Mucosa of descending colon (tissue), 3 donors: Measurements from ENCODE around the gene TMCC2. TPM values are rescaled to one million over a fixed set of nuclear protein-coding genes. Genes with fewer than 3 reads are reported as not detected.

Experiments
- ATAC-seq: fragments of 200-7000 bp; cut with Tn5 transposase; one replicate; pipeline ENCODE4 v1.9.1; 2020; ENCODE audit warnings: mild to moderate bottlenecking, moderate library complexity
- DNase-seq, 3 donors: peaks; one replicate each; pipeline ENCODE4 v3.0.0-alpha.2; 2020
- H3K36me3 ChIP-seq: fragments of 200-600 bp; one replicate; pipeline ENCODE4 v1.8.0; 2021; ENCODE audit warnings: low read depth, mild to moderate bottlenecking
- H3K4me1 ChIP-seq: fragments of 200-600 bp; one replicate; pipeline ENCODE4 v1.8.0; 2021; ENCODE audit warnings: low read depth, mild to moderate bottlenecking
- H3K4me3 ChIP-seq: fragments of 200-600 bp; one replicate; pipeline ENCODE4 v1.8.0; 2021; ENCODE audit warnings: mild to moderate bottlenecking
- H3K9me3 ChIP-seq: fragments of 200-600 bp; one replicate; pipeline ENCODE4 v1.8.0; 2021; ENCODE audit warnings: mild to moderate bottlenecking
- intact Hi-C, 2 donors: fragments of 100-400 bp; cut with DNase I in 1 of 2; cut with micrococcal nuclease in 1 of 2; formaldehyde crosslinking; loops; one replicate each; pipeline versions ENCODE4 v1.11.0 to v1.11.1; 2022; cut with DNase I, micrococcal nuclease
- total RNA-seq, 3 donors: library from RNA; stranded (reverse); fragmentation: NEBNext Ultra II Directional in 2 of 3; extraction: Animal tissue kit (Norgen Biotek cat#: 25700) in 2 of 3; gene quantifications; one replicate each; pipeline versions ENCODE4 v1.2.1 to v1.2.4, GENCODE V29; 2021 to 2023
- TF ChIP-seq, protein P1 (sequence below): fragments of 200-600 bp; IDR thresholded peaks from one replicate; pipeline ENCODE4 v1.8.0; 2022; ENCODE audit warnings: antibody characterized with exemption, mild to moderate bottlenecking
- donor health status: DM: no; HTN: no; CAD: no; lungs with moderate emphysema.
- donor health status: DM: no; HTN: no; CAD: no.
- donor health status: DM: no; HTN: yes; CAD: no.

TMCC2 gene
- total RNA-seq, 3 donors from 2014 or later, result 0.27 to 5.1 (median 0.29) TPM

DNA sequence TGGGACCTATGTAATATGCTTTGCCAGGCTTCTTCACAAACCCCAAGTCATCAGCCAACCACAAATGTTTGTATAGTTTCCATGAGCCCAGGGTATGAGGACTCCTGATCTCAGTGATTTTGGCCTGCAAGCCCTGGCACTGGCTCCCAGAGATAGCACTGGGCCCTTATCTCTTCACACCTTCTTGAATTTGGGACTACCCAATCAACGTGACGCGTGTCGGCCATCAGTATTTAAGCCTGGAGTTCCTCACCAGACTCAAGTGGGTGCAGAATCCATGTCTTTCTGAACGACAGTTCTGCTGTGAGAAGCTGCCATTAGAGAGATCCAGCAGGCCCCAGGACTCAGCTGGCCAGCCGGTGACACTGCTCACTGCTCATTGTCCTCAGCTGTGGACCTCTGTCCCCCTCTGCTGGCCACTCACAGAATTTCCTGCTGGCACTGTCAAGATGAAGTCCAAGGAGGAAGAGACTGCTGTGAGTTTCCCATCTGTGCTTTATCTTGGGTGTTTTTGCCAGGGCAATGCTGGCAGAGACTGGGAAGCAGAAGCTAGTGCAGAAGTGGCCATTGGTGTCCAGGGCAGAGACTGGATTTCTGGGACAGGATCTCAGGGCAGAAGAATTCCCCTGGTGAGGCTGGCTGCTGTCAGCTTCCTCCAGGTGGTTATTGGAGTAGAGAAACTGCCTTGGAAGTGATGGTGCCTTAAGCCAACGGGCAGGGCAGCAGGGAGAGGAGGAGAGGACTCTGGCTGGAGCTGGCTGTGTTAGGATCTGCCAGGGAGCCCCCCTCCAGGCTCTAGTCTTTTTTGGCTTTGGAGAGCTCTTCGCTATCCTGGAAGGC, 28.4 kb downstream of the TMCC2 start:
- intact Hi-C loops, result loop anchor here in 1 of 2 donors (10.0 kb wide), 2 partner anchors 111 to 281 kb away; no protein-coding TSS in a partner anchor
- no peaks in the 10 kb centered on the region for H3K9me3 ChIP-seq
- DNase-seq (peak; percentile 85 to 95 (median 94)), ATAC-seq (peak; percentile 97)
- H3K36me3 ChIP-seq, result no peaks in the 10 kb centered on the region
- TF ChIP-seq, protein P1, sequence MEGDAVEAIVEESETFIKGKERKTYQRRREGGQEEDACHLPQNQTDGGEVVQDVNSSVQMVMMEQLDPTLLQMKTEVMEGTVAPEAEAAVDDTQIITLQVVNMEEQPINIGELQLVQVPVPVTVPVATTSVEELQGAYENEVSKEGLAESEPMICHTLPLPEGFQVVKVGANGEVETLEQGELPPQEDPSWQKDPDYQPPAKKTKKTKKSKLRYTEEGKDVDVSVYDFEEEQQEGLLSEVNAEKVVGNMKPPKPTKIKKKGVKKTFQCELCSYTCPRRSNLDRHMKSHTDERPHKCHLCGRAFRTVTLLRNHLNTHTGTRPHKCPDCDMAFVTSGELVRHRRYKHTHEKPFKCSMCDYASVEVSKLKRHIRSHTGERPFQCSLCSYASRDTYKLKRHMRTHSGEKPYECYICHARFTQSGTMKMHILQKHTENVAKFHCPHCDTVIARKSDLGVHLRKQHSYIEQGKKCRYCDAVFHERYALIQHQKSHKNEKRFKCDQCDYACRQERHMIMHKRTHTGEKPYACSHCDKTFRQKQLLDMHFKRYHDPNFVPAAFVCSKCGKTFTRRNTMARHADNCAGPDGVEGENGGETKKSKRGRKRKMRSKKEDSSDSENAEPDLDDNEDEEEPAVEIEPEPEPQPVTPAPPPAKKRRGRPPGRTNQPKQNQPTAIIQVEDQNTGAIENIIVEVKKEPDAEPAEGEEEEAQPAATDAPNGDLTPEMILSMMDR, result peak; percentile 86
- H3K4me3 ChIP-seq, result no peak overlapping the region
- H3K4me1 ChIP-seq, result no peaks in the 10 kb centered on the region

DNA sequence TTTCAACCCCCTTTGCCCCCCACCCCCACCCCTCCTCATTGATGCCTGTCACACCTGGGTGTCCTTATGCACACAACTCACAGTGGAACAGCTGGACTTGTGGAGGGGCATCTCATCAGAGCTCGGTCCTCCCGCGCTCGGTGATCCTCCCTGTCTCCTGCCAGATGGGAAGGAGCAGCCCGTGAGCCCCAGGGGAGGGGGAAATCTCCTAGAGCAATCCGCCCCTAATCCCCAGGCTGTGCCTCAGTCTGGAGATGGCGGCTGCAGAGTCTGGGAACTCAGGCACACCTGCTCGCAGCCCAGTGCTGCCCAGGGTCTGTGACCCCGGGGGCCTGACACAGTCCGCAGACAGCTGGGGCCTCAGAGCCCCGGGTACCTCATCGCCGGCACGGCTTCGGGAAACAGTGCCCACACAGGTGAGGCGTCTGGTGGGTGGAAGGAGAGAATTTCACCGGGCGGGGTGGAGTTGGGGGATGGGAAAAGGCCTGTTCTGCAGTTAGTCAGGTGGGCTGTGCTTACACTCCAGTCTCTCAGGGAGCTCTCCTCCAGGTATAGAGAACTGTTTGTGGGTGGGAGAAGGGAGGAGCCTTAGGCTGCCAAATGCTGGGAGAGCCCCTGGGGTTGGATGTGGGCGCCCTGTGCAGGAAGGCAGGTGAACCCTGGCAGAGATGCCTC, 29.3 kb downstream of the TMCC2 start:
- no peaks in the 10 kb centered on the region for H3K4me1 ChIP-seq
- DNase-seq (no peak), ATAC-seq (no peak)
- no peak overlapping the region for H3K4me3 ChIP-seq
- no peaks in the 10 kb centered on the region for H3K9me3 ChIP-seq
- TF ChIP-seq, protein P1, result no peak
- H3K36me3 ChIP-seq, result no peaks in the 10 kb centered on the region
- intact Hi-C loops, result loop anchor here in 1 of 2 donors (10.0 kb wide), 2 partner anchors 112 to 282 kb away; no protein-coding TSS in a partner anchor

DNA sequence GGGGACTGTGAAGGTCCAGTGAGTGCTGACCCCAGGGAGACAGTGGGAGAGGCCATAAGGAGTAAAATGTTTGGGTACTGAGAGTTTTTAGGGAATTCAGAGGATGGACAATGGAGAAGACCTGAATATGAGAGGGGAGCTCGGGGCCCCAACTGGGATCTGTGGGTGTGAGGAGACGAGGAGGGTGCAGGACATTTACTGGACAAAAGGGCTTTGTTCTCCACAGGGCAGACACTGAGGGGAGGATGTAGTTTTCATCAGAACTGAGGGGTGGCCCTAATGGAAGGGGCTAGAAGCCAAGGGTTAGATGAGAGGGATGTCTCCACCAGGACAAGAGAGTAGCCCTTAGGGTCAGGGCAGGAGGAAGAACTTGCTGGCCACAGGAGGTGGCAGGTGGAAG, 30.0 kb downstream of the TMCC2 start:
- DNase-seq, result no peak
- Histone ChIP-seq H3K9me3 (no peaks in the 10 kb centered on the region), H3K36me3 (no peaks in the 10 kb centered on the region), H3K4me3 (no peak overlapping the region), H3K4me1 (no peaks in the 10 kb centered on the region)
- TF ChIP-seq, protein P1, result no peak
- no peak for ATAC-seq
- intact Hi-C loops, result loop anchor here in 1 of 2 donors (10.0 kb wide), 2 partner anchors 113 to 283 kb away; no protein-coding TSS in a partner anchor

DNA sequence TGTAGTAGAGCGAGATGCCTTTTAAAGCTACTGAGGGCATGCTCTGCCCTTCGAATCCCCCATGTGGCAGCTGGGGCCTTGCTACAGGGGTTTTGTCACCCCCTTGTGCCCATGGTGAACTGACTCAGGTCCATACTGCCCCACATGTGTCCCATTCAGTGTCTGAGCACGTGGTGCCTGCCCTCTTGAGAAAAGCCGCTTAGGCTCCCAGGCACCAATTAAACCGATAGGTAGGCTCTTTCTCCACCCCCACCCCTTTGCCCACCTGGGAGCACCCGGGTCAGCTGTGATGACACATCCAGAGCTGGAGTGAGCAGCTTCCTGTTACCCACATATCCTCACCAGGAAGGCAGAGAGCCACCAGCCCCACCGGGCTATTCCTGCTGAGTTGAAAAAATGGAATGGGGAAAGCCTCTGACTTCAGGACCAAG, 30.5 kb downstream of the TMCC2 start:
- H3K36me3 ChIP-seq, result no peaks in the 10 kb centered on the region
- TF ChIP-seq, protein P1, result no peak
- ATAC-seq, result peak; percentile 53
- no peaks in the 10 kb centered on the region for H3K9me3 ChIP-seq
- H3K4me3 ChIP-seq, result no peak overlapping the region
- intact Hi-C loops, result loop anchor here in 1 of 2 donors (10.0 kb wide), 2 partner anchors 113 to 283 kb away; no protein-coding TSS in a partner anchor
- no peak for DNase-seq
- H3K4me1 ChIP-seq, result no peaks in the 10 kb centered on the region

DNA sequence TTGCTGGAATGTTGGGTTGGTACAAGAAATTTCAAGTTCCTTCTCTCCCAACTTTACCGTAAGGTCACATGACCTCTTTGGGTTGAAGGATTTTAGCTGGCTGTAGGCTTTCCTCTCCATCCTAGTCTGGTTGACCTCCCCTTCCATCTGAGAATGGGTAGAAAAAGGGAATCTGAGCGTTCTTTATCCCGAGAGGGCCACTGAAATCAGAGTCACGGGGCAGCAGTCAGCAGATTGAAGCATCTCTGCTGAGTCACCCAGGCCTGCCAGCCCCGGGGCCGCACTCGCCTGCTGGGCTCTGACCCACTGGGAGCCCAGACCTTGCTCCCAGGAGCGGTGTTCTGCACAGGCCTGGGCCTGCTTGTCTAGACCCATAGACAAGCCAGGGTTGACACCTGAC, 31.0 kb downstream of the TMCC2 start:
- Histone ChIP-seq H3K4me3 (no peak overlapping the region), H3K9me3 (no peaks in the 10 kb centered on the region), H3K4me1 (no peaks in the 10 kb centered on the region), H3K36me3 (no peaks in the 10 kb centered on the region)
- TF ChIP-seq, protein P1, result no peak
- ATAC-seq (no peak), DNase-seq (no peak)
- intact Hi-C loops, result loop anchor here in 1 of 2 donors (10.0 kb wide), 2 partner anchors 114 to 284 kb away; no protein-coding TSS in a partner anchor
